ENCODE measurements around the gene AKR1B1. TPM values are rescaled to one million over a fixed set of nuclear protein-coding genes. Genes with fewer than 3 reads are reported as not detected.
"Not testable (repeated sequence)": the region's sequence is repeated elsewhere in the genome, so short reads cannot be mapped to it uniquely, and the experiment has no call there.

AKR1B1 gene
- total RNA-seq, 1 donor from 2014 or later: 88.9 TPM

DNA sequence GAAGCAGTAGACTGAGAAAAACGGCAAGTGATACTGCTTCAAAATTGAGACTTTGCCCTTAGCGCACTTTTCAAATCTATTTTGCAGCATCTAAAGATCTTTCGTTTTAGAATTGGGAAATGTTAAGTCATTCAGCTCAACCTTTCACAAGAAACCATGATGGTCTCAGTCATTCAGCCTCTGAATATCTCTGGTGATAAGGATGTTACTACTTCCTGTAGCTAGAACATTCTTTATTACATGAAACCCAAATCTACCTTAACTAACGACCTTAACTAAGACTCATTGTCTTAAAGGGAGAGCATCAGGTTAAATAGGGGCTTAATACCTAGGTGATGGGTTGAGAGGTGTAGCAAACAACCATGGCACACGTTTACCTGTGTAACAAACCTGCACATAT lies 42.1 kb upstream of the AKR1B1 start:
- H3K4me1 Mint-ChIP-seq: no peaks in the 10 kb centered on the region
- intact Hi-C loops (cut with micrococcal nuclease): no loop called here
- no peak for DNase-seq
- H3K27ac Mint-ChIP-seq: no peak overlapping the region
- H3K4me3 Mint-ChIP-seq: no peak overlapping the region
- TF ChIP-seq, protein P1, sequence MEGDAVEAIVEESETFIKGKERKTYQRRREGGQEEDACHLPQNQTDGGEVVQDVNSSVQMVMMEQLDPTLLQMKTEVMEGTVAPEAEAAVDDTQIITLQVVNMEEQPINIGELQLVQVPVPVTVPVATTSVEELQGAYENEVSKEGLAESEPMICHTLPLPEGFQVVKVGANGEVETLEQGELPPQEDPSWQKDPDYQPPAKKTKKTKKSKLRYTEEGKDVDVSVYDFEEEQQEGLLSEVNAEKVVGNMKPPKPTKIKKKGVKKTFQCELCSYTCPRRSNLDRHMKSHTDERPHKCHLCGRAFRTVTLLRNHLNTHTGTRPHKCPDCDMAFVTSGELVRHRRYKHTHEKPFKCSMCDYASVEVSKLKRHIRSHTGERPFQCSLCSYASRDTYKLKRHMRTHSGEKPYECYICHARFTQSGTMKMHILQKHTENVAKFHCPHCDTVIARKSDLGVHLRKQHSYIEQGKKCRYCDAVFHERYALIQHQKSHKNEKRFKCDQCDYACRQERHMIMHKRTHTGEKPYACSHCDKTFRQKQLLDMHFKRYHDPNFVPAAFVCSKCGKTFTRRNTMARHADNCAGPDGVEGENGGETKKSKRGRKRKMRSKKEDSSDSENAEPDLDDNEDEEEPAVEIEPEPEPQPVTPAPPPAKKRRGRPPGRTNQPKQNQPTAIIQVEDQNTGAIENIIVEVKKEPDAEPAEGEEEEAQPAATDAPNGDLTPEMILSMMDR (IDR thresholded peaks at IDR 0.05): no peak
- POLR2A ChIA-PET: no interaction called here
- H3K9me3 Mint-ChIP-seq: no peaks in the 10 kb centered on the region
- ATAC-seq (ENCODE audit: low read depth): no peak
- H3K36me3 Mint-ChIP-seq (ENCODE audit: low read depth): no peaks in the 10 kb centered on the region
- peaks cover 4% of the 10 kb centered on the region for H3K27me3 Mint-ChIP-seq
- CTCF ChIA-PET: interaction anchor here (1.1 kb wide), 1 partner anchor 8 kb away, joined by 3 read pairs; no protein-coding TSS in a partner anchor

DNA sequence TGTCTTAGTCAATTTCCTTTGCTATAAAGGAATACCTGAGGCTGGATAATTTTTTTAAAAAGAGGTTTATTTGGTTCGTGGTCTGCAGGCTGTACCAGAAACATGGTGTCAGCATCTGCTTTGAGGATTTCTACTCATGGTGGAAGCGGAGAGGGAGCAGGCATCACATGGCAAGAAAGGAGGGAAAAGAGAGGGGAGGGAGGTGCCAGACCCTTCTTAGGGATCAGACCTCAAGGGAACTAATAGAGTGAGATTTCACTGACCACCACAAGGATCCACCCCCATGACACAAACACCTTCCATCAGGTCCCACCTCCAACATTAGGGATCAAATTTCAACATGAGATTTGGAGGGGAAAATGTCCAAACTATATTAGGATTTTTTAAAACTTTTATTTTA lies 41.5 kb upstream of the AKR1B1 start:
- TF ChIP-seq, protein P1 (IDR thresholded peaks at IDR 0.05): no peak
- DNase-seq (no peak), ATAC-seq (ENCODE audit: low read depth) (no peak)
- no peaks in the 10 kb centered on the region for H3K36me3 Mint-ChIP-seq (ENCODE audit: low read depth)
- H3K4me1 Mint-ChIP-seq: no peaks in the 10 kb centered on the region
- intact Hi-C loops (cut with micrococcal nuclease): no loop called here
- ChIA-PET POLR2A (no interaction called here), CTCF (interaction anchor here (1.1 kb wide), 1 partner anchor 9 kb away, joined by 3 read pairs; no protein-coding TSS in a partner anchor)
- H3K27ac Mint-ChIP-seq: no peak overlapping the region
- no peak overlapping the region for H3K4me3 Mint-ChIP-seq
- H3K27me3 Mint-ChIP-seq: peaks cover 4% of the 10 kb centered on the region
- H3K9me3 Mint-ChIP-seq: no peaks in the 10 kb centered on the region

DNA sequence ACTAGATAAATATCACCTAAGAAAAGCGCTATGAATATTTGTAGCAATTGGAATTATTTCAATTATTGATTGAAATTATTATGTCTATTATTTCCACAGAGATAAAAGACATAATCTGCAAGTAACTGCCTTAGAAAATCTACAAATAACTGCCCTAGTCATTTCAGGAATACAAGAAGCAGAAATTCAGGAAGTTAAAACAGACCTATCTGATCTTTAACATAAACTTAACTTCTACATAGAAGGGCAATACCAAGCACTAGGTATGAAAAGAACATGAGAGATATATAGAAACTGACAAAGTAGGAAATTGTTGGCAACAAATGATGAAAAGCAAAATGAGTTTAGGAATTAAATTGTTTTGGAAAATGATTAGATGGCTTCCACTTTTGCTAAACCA lies 36.6 kb upstream of the AKR1B1 start:
- Mint-ChIP-seq H3K36me3 (ENCODE audit: low read depth) (no peaks in the 10 kb centered on the region), H3K4me3 (no peak overlapping the region), H3K9me3 (no peaks in the 10 kb centered on the region), H3K27ac (no peak overlapping the region), H3K27me3 (peaks cover 9% of the 10 kb centered on the region), H3K4me1 (no peaks in the 10 kb centered on the region)
- intact Hi-C loops (cut with micrococcal nuclease): loop anchor here (2.0 kb wide), 1 partner anchor 37 kb away; the partner anchor contains the start of gene AKR1B1
- no peak for ATAC-seq (ENCODE audit: low read depth)
- CTCF ChIA-PET: no interaction called here
- no peak for DNase-seq
- POLR2A ChIA-PET: no interaction called here
- TF ChIP-seq, protein P1 (IDR thresholded peaks at IDR 0.05): no peak

DNA sequence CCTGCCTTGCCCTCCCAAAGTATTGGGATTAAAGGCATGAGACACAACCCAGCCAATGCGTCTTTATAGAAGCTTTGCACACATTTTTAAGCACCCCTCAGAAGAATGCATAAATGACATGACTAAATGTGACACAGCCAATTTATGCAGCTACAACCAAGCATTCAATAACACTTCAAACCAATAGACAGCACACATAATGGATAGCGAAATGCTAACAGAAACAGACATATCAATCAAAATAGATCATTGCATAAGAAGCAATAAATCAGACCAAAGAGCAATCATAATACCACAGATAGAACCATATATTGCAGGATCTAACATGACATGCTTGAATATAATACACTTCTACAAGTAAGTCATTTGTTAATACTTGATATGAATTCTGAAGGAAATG lies 34.2 kb upstream of the AKR1B1 start:
- H3K36me3 Mint-ChIP-seq (ENCODE audit: low read depth): no peaks in the 10 kb centered on the region
- ChIA-PET POLR2A (no interaction called here), CTCF (no interaction called here)
- peaks cover 16% of the 10 kb centered on the region for H3K27me3 Mint-ChIP-seq
- ATAC-seq (ENCODE audit: low read depth): no peak
- intact Hi-C loops (cut with micrococcal nuclease): no loop called here
- H3K4me3 Mint-ChIP-seq: no peak overlapping the region
- H3K4me1 Mint-ChIP-seq: no peaks in the 10 kb centered on the region
- no peak for DNase-seq
- no peak overlapping the region for H3K27ac Mint-ChIP-seq
- TF ChIP-seq, protein P1 (IDR thresholded peaks at IDR 0.05): no peak
- H3K9me3 Mint-ChIP-seq: no peaks in the 10 kb centered on the region

DNA sequence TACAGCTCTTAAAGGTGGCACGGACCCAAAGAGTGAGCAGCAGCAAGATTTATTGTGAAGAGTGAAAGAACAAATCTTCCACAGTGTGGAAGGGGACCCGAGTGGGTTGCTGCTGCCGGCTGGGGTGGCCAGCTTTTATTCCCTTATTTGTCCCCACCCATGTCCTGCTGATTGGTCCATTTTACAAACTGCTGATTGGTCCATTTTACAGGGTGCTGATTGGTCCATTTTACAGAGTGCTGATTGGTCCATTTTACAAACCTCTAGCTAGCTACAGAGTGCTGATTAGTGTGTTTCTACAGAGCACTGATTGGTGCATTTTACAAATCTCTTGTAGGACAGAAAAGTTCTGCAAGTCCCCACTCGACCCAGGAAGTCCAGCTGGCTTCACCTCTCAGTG lies 28.8 kb upstream of the AKR1B1 start:
- POLR2A ChIA-PET; H3K4me3 Mint-ChIP-seq; intact Hi-C loops (cut with micrococcal nuclease); H3K4me1 Mint-ChIP-seq; H3K27ac Mint-ChIP-seq; H3K36me3 Mint-ChIP-seq (ENCODE audit: low read depth); H3K9me3 Mint-ChIP-seq; DNase-seq; ATAC-seq (ENCODE audit: low read depth); CTCF ChIA-PET: not testable (repeated sequence)
- H3K27me3 Mint-ChIP-seq: peaks cover 36% of the 10 kb centered on the region

DNA sequence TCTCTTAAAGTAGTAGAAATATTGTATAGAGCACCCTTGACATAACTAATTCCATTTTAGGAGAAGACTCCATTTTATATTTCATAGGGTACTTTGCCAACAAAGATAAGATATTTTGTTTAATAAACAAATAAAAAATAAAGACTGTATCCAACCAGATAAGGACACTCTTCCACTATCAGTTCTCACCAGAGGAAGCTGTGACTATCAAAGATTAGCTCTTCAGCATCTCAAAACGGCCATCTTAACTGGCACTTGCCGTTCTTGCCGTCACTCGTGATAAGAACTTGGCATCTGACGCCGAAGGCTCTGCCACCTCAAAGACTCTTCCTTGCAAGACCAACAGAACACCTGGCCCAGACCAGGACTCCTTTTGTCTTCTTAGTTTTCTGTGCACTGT lies 26.3 kb upstream of the AKR1B1 start:
- Mint-ChIP-seq H3K27ac (no peak overlapping the region), H3K36me3 (ENCODE audit: low read depth) (no peaks in the 10 kb centered on the region), H3K27me3 (peaks cover 36% of the 10 kb centered on the region), H3K4me3 (no peak overlapping the region), H3K4me1 (no peaks in the 10 kb centered on the region), H3K9me3 (peaks cover 5% of the 10 kb centered on the region)
- TF ChIP-seq, protein P1 (IDR thresholded peaks at IDR 0.05): no peak
- POLR2A ChIA-PET: no interaction called here
- CTCF ChIA-PET: no interaction called here
- intact Hi-C loops (cut with micrococcal nuclease): no loop called here
- no peak for DNase-seq
- no peak for ATAC-seq (ENCODE audit: low read depth)

All from activated B cell treated with CpG ODN at 0.5 μM for 24 hours (primary cell).